ENCODE results near the gene TRMT1.

The TRMT1 gene

GRCh38 chr19:13127051-13127450 lies 10.5 kb upstream of the TRMT1 start:
- peaks cover 76% of the 10 kb centered on the region for H4K20me1 ChIP-seq (ENCODE audit: insufficient read depth, low read length)
- ATAC-seq (ENCODE audit: insufficient read depth, low read depth) (no peak), DNase-seq (no peak)
- H3K27me3 ChIP-seq (ENCODE audit: insufficient read depth, low read length, poor library complexity): no peaks in the 10 kb centered on the region
- H3K27ac ChIP-seq (ENCODE audit: low read length): no peak overlapping the region
- no peaks in the 10 kb centered on the region for H3K4me1 ChIP-seq (ENCODE audit: insufficient read depth, low read length)
- H3K4me2 ChIP-seq (ENCODE audit: insufficient read depth, low read length): no peak overlapping the region
- peaks cover 93% of the 10 kb centered on the region for H3K79me2 ChIP-seq (ENCODE audit: insufficient read depth, low read length)
- H3K36me3 ChIP-seq (ENCODE audit: insufficient read depth, low read length): peaks cover 42% of the 10 kb centered on the region
- H2AFZ ChIP-seq (ENCODE audit: low read depth, low read length): no peak overlapping the region
- no peak overlapping the region for H3K4me3 ChIP-seq (ENCODE audit: low read depth in 1 of 2, low read length in 2 of 2)
- H3K9ac ChIP-seq (ENCODE audit: low read depth, low read length): no peak overlapping the region
- TF ChIP-seq CTCF (IDR thresholded peaks at IDR 0.05; ENCODE audit: borderline replicate concordance, extremely low read depth, low read length, poor library complexity, severe bottlenecking) (no peak), EZH2 (IDR thresholded peaks at IDR 0.05; ENCODE audit: borderline replicate concordance, low read depth, low read length, severe bottlenecking) (no peak)
- no peaks in the 10 kb centered on the region for H3K9me3 ChIP-seq (ENCODE audit: insufficient read depth, low read length, severe bottlenecking)

- Histone ChIP-seq H3K79me2 (ENCODE audit: insufficient read depth, low read length) (peaks cover 96% of the 10 kb centered on the region), H2AFZ (ENCODE audit: low read depth, low read length) (no peak overlapping the region), H4K20me1 (ENCODE audit: insufficient read depth, low read length) (peaks cover 74% of the 10 kb centered on the region), H3K9ac (ENCODE audit: low read depth, low read length) (no peak overlapping the region), H3K4me2 (ENCODE audit: insufficient read depth, low read length) (no peak overlapping the region), H3K4me1 (ENCODE audit: insufficient read depth, low read length) (peaks cover 23% of the 10 kb centered on the region), H3K27ac (ENCODE audit: low read length) (no peak overlapping the region), H3K27me3 (ENCODE audit: insufficient read depth, low read length, poor library complexity) (no peaks in the 10 kb centered on the region), H3K9me3 (ENCODE audit: insufficient read depth, low read length, severe bottlenecking) (no peaks in the 10 kb centered on the region), H3K4me3 (ENCODE audit: low read depth in 1 of 2, low read length in 2 of 2) (no peak overlapping the region), H3K36me3 (ENCODE audit: insufficient read depth, low read length) (peaks cover 59% of the 10 kb centered on the region)
- DNase-seq (no peak), ATAC-seq (ENCODE audit: insufficient read depth, low read depth) (no peak)
- no peak for TF ChIP-seq EZH2 (IDR thresholded peaks at IDR 0.05; ENCODE audit: borderline replicate concordance, low read depth, low read length, severe bottlenecking)
- no peak for TF ChIP-seq CTCF (IDR thresholded peaks at IDR 0.05; ENCODE audit: borderline replicate concordance, extremely low read depth, low read length, poor library complexity, severe bottlenecking)
These were observed 6.7 kb upstream of the TRMT1 start for GRCh38 chr19:13122980-13123957.

- Histone ChIP-seq H4K20me1 (ENCODE audit: insufficient read depth, low read length) (peaks cover 67% of the 10 kb centered on the region), H3K4me3 (ENCODE audit: low read depth in 1 of 2, low read length in 2 of 2) (no peak overlapping the region), H3K4me1 (ENCODE audit: insufficient read depth, low read length) (peaks cover 29% of the 10 kb centered on the region), H3K9me3 (ENCODE audit: insufficient read depth, low read length, severe bottlenecking) (no peaks in the 10 kb centered on the region), H3K27ac (ENCODE audit: low read length) (no peak overlapping the region), H3K36me3 (ENCODE audit: insufficient read depth, low read length) (peaks cover 59% of the 10 kb centered on the region), H3K4me2 (ENCODE audit: insufficient read depth, low read length) (peak overlapping the region; percentile 0; the same call in 1 of the 2 replicates), H3K9ac (ENCODE audit: low read depth, low read length) (no peak overlapping the region), H3K79me2 (ENCODE audit: insufficient read depth, low read length) (peaks cover 91% of the 10 kb centered on the region), H3K27me3 (ENCODE audit: insufficient read depth, low read length, poor library complexity) (no peaks in the 10 kb centered on the region), H2AFZ (ENCODE audit: low read depth, low read length) (no peak overlapping the region)
- DNase-seq (no peak), ATAC-seq (ENCODE audit: insufficient read depth, low read depth) (no peak)
- TF ChIP-seq EZH2 (IDR thresholded peaks at IDR 0.05; ENCODE audit: borderline replicate concordance, low read depth, low read length, severe bottlenecking) (no peak), CTCF (IDR thresholded peaks at IDR 0.05; ENCODE audit: borderline replicate concordance, extremely low read depth, low read length, poor library complexity, severe bottlenecking) (no peak)
These were observed 5.8 kb upstream of the TRMT1 start for GRCh38 chr19:13122275-13122878.

Data from DND-41 (cell line).